COLO829 (cell line): ENCODE data around the gene PRKN.

Experiments used
- DNase-seq: peaks from one replicate; pipeline ENCODE4 v3.0.0; 2012; ENCODE audit warnings: low spot score

PRKN gene

GRCh38 chr6:161303628-161304340 lies 1423.8 kb downstream of the PRKN start:
- no peak for DNase-seq

DNA sequence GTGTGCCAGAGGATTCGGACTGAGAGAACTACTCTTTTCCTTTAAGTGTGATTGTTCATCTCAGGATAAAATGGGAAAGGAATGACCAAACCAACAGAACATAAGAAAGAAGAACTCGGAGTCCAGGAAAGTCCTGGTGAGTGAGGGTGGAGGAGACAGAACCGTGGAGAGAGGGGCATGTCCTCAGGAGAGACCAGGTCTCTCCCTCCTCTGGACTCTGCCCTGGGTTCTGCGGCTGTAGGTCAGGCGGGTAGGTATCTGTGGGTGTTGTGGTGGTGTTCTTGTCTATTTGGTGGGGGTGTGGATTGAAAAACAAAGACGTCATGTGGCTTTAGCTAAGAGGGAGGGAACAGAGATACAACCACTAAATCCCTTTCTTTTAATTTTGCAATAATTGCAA lies 1424.6 kb downstream of the PRKN start:
- no peak for DNase-seq

DNA sequence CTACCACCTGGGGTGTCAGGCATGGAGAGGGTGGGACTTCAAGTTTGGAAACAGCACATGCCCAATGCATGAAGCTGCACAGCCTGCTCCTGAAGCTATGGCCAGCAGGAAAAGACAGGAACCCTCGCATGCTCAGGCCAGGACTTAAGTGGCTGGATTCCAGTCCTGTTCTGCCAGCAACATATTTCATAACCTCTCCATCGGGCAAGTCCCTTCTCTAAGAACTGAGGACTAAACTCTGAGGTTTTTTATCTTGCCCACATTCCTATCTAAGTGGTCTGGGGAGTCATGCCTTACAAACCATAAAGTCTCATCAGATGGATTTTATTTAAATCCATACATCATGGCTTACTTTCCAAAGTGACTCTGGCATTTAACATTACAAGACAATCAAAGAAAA lies 1426.2 kb downstream of the PRKN start:
- no peak for DNase-seq

DNA sequence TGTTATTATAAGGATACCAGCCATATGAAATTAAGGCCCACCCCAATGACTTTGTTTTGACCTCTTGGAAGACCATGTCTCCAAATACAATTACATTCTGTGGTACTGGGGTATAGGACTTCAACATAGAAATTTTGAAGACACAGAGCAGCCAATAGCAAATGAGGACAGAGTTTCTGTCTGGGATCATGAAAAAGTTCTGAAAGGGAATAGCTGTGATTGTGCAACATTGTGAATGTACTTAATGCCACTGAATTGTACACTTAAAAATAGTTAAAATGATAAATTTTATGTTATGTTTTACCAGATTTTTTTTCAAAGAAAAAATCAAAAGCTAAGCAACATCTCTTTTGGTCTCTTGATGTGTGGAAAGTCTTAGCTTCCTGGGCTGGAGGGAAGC lies 1426.7 kb downstream of the PRKN start:
- no peak for DNase-seq

- no peak for DNase-seq
Observed at GRCh38 chr6:161299726-161300125, 1427.8 kb downstream of the PRKN start.
